ENCODE data around the gene RPP38. TPM values are rescaled to one million over a fixed set of nuclear protein-coding genes. Genes with fewer than 3 reads are reported as not detected.

The RPP38 gene
- total and polyA plus RNA-seq, 2 of the 13 experiments (the other 11 are each of a cell fraction or from before 2014, with no cell fraction given) = 11.7 to 16.4 TPM

DNA sequence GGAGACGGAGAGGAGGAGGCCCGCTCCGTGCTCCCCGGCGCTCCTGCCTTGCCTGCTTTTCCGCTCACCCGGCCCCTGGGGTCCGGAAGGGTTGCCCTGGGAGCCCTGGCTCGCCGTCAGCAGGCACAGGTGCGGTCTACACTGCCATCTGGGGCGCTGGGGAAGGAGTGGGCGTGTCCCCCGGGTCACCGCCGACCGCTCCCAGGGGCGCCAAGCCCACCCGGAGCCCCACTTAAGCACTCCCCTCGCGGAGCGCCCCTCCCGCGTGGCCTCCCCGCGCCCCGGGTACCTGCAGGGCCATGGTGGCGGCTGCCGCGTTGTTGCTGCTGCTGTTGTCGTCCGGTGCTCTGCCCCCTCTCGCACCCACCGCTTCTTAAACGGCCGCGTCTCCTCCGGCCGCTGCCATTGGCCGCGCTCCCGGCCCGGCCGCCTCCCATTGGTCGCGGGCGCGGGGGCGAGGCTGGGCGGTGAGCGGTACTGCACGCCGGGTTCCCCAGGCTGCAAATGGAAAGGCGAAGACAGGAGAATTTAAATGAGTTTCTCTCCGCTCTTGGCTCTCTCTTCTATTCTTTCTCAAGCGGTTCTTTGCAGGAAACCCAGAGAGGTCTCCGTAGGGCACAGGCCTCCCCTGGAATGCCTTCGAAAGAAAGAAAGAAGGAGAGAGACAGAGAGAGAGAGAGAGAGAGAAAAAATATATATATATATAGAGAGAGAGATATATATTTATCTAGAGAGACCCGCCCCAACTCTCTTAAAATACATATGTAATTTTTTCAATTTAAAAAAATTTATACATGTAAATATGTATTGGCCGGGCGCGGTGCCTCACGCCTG is 8.5 kb upstream of the RPP38 start, which contains the start of gene ACBD7 (continued):
- TF ChIP-seq, protein P1, sequence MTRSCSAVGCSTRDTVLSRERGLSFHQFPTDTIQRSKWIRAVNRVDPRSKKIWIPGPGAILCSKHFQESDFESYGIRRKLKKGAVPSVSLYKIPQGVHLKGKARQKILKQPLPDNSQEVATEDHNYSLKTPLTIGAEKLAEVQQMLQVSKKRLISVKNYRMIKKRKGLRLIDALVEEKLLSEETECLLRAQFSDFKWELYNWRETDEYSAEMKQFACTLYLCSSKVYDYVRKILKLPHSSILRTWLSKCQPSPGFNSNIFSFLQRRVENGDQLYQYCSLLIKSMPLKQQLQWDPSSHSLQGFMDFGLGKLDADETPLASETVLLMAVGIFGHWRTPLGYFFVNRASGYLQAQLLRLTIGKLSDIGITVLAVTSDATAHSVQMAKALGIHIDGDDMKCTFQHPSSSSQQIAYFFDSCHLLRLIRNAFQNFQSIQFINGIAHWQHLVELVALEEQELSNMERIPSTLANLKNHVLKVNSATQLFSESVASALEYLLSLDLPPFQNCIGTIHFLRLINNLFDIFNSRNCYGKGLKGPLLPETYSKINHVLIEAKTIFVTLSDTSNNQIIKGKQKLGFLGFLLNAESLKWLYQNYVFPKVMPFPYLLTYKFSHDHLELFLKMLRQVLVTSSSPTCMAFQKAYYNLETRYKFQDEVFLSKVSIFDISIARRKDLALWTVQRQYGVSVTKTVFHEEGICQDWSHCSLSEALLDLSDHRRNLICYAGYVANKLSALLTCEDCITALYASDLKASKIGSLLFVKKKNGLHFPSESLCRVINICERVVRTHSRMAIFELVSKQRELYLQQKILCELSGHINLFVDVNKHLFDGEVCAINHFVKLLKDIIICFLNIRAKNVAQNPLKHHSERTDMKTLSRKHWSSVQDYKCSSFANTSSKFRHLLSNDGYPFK (CRISPR knock-in tag; IDR thresholded peaks at IDR 0.05; ENCODE audit: borderline replicate concordance) = no peak; the same call in 1 of the 2 replicates
- TF ChIP-seq HNF4G (IDR thresholded peaks at IDR 0.05; ENCODE audit: borderline replicate concordance, low read depth, low read length) (no peak), HNF4G (CRISPR knock-in tag; IDR thresholded peaks at IDR 0.05; ENCODE audit: borderline replicate concordance, low read depth) (no peak), HOXD1 (CRISPR knock-in tag; IDR thresholded peaks at IDR 0.05) (0 out of 2 replicates have a peak, but pooled peaks have one; percentile 26), ZNF660 (CRISPR knock-in tag; IDR thresholded peaks at IDR 0.05; ENCODE audit: borderline replicate concordance, low read depth) (no peak), ZFX (CRISPR knock-in tag; IDR thresholded peaks at IDR 0.05; ENCODE audit: low read depth) (peak; percentile 43; the same call in 1 of the 2 replicates), ESRRA (CRISPR knock-in tag; IDR thresholded peaks at IDR 0.05; ENCODE audit: low read depth) (no peak), ZNF816 (CRISPR knock-in tag; IDR thresholded peaks at IDR 0.05; ENCODE audit: borderline replicate concordance) (no peak), NFYC (CRISPR knock-in tag; IDR thresholded peaks at IDR 0.05) (peak; percentile 93), ZNF10 (CRISPR knock-in tag; IDR thresholded peaks at IDR 0.05; ENCODE audit: borderline replicate concordance, low read depth) (no peak), ZNF451 (CRISPR knock-in tag; IDR thresholded peaks at IDR 0.05) (no peak), ZNF709 (CRISPR knock-in tag; IDR thresholded peaks at IDR 0.05) (0 out of 2 replicates have a peak, but pooled peaks have one; percentile 43), TBL1XR1 (IDR thresholded peaks at IDR 0.05; ENCODE audit: borderline replicate concordance, low read length, partially characterized antibody) (no peak), NCOR1 (IDR thresholded peaks at IDR 0.05; ENCODE audit: borderline replicate concordance, low read length) (no peak), ZNF138 (CRISPR knock-in tag; IDR thresholded peaks at IDR 0.05; ENCODE audit: low read depth) (no peak), ELF1 (CRISPR knock-in tag; IDR thresholded peaks at IDR 0.05) (no peak), ZKSCAN1 (IDR thresholded peaks at IDR 0.05; ENCODE audit: low read length) (no peak), HOXA5 (CRISPR knock-in tag; IDR thresholded peaks at IDR 0.05) (no peak)
- TF ChIP-seq, protein P2, sequence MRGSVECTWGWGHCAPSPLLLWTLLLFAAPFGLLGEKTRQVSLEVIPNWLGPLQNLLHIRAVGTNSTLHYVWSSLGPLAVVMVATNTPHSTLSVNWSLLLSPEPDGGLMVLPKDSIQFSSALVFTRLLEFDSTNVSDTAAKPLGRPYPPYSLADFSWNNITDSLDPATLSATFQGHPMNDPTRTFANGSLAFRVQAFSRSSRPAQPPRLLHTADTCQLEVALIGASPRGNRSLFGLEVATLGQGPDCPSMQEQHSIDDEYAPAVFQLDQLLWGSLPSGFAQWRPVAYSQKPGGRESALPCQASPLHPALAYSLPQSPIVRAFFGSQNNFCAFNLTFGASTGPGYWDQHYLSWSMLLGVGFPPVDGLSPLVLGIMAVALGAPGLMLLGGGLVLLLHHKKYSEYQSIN (CRISPR knock-in tag; IDR thresholded peaks at IDR 0.05; ENCODE audit: borderline replicate concordance) = no peak
- TF ChIP-seq, protein P3, sequence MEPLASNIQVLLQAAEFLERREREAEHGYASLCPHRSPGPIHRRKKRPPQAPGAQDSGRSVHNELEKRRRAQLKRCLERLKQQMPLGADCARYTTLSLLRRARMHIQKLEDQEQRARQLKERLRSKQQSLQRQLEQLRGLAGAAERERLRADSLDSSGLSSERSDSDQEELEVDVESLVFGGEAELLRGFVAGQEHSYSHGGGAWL (CRISPR knock-in tag; IDR thresholded peaks at IDR 0.05) = peak; percentile 44; the same call in 1 of the 2 replicates
- TF ChIP-seq, protein P4, sequence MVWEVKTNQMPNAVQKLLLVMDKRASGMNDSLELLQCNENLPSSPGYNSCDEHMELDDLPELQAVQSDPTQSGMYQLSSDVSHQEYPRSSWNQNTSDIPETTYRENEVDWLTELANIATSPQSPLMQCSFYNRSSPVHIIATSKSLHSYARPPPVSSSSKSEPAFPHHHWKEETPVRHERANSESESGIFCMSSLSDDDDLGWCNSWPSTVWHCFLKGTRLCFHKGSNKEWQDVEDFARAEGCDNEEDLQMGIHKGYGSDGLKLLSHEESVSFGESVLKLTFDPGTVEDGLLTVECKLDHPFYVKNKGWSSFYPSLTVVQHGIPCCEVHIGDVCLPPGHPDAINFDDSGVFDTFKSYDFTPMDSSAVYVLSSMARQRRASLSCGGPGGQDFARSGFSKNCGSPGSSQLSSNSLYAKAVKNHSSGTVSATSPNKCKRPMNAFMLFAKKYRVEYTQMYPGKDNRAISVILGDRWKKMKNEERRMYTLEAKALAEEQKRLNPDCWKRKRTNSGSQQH (CRISPR knock-in tag; IDR thresholded peaks at IDR 0.05; ENCODE audit: low read depth) = no peak
